ENCODE results near the gene AFG3L2.

The AFG3L2 gene

DNA sequence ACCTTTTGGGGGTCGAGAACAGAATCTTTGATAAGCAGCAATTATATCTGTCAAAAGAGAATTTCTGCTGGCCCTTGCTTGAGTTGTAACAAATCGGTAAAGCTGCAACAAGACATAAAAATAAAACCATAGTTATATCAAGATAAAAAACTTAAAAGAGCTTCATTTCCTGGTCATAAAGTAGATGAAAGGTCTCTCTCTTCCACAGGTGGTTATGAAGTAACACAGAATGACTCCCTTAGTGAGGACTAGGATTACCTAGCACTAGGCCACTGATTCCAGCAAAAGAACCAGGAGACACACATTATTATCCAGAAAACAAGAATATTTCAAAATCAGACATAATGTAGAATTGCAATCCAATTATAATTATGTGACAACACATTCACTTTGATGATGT, 5.4 kb downstream of the AFG3L2 start:
- TF ChIP-seq, protein P1, sequence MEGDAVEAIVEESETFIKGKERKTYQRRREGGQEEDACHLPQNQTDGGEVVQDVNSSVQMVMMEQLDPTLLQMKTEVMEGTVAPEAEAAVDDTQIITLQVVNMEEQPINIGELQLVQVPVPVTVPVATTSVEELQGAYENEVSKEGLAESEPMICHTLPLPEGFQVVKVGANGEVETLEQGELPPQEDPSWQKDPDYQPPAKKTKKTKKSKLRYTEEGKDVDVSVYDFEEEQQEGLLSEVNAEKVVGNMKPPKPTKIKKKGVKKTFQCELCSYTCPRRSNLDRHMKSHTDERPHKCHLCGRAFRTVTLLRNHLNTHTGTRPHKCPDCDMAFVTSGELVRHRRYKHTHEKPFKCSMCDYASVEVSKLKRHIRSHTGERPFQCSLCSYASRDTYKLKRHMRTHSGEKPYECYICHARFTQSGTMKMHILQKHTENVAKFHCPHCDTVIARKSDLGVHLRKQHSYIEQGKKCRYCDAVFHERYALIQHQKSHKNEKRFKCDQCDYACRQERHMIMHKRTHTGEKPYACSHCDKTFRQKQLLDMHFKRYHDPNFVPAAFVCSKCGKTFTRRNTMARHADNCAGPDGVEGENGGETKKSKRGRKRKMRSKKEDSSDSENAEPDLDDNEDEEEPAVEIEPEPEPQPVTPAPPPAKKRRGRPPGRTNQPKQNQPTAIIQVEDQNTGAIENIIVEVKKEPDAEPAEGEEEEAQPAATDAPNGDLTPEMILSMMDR (IDR thresholded peaks at IDR 0.05; ENCODE audit: insufficient read depth, missing control alignments) = no peak
- no peak for FAIRE-seq
- DNase-seq (ENCODE audit: insufficient read length, low spot score) = no peak

DNA sequence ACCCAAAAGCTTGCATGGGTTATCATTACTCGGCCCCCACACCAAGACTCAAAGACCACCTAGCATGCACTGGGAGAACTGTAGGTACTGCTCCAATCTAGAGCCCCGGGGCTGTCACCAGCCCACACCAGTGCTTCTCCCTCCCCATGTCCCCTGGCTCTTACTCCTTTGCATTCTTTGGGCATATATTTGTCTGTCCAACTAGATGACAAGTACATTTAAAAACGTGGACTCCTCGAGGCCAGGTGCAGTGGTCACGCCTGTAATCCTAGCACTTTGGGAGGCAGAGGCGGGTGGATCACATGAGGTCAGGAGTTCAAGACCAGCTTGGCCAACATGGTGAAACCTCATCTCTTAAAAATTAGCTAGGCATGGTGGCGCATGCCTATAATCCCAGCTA, 7.8 kb downstream of the AFG3L2 start:
- TF ChIP-seq, protein P1 (IDR thresholded peaks at IDR 0.05; ENCODE audit: insufficient read depth, missing control alignments) = no peak
- FAIRE-seq (no peak), DNase-seq (ENCODE audit: insufficient read length, low spot score) (no peak)

DNA sequence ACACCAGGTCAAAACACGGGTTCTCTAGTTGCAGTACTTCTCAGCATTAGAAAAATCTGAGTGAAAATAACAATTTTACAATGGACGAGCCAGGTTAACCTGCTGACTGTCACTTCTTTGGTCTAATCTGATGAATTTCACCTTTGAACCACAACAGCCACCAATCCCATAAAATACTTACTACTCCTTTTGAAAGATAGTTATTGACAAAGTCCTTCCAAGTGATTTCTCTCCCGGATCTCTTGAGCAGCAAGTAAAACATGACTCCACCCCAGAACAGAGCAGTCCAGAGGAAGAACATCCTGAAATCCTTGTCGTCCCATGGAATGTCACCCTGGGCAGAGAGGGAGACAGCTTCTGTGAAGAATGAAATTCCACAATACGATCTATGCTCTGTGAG, 10.2 kb downstream of the AFG3L2 start:
- no peak for FAIRE-seq
- TF ChIP-seq, protein P1 (IDR thresholded peaks at IDR 0.05; ENCODE audit: insufficient read depth, missing control alignments) = no peak
- DNase-seq (ENCODE audit: insufficient read length, low spot score) = no peak

- TF ChIP-seq, protein P1 (IDR thresholded peaks at IDR 0.05; ENCODE audit: insufficient read depth, missing control alignments) = no peak
- FAIRE-seq (no peak), DNase-seq (ENCODE audit: insufficient read length, low spot score) (no peak)
Measured at GRCh38 chr18:12366379-12366778, 10.6 kb downstream of the AFG3L2 start.

DNA sequence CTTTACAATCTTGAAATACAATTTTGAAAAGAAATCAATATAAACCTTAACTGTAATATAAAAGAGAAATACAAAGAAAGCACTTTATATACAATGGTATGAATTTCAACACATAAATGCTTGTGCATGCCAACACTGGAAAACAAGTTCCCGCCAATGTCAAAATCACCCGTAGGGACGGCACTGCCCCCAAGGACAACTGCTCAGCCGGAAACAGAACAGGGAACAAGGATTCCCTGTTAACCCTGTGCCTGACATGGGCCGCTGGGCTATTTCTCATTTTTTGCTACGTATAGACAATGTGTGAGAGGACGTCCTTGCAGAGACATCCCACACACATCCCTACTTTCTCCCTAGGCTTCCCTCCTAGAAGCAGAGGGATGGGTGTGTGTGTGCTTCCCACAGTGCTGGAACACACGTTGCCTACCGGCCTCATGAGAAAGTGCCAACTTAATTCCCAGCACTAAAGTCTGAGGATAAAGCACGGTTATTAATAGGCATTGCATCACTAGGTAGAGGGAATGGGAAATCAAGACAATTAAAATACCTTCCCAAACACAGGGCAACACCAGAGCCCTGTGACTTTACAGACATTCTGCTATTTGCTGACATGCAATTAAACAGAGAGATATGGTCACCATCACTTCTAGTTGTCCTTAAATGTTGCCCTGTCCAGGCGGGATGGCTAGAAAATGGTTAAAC, 14.4 kb downstream of the AFG3L2 start:
- FAIRE-seq = no peak
- TF ChIP-seq, protein P1 (IDR thresholded peaks at IDR 0.05; ENCODE audit: insufficient read depth, missing control alignments) = no peak
- DNase-seq (ENCODE audit: insufficient read length, low spot score) = no peak

- DNase-seq (ENCODE audit: insufficient read length, low spot score) (no peak), FAIRE-seq (no peak)
- TF ChIP-seq, protein P1 (IDR thresholded peaks at IDR 0.05; ENCODE audit: insufficient read depth, missing control alignments) = no peak
Measured at GRCh38 chr18:12361770-12362378, 15.2 kb downstream of the AFG3L2 start.

GRCh38 chr18:12359515-12359927, 17.5 kb downstream of the AFG3L2 start:
- TF ChIP-seq, protein P1 (IDR thresholded peaks at IDR 0.05; ENCODE audit: insufficient read depth, missing control alignments) = no peak
- FAIRE-seq (no peak), DNase-seq (ENCODE audit: insufficient read length, low spot score) (no peak)

Data from D721Med (cell line).